Upper lobe of left lung (tissue), 6 donors: ENCODE data around the gene MRPL24. TPM values are rescaled to one million over a fixed set of nuclear protein-coding genes. Genes with fewer than 3 reads are reported as not detected.

Source experiments
- ATAC-seq, 2 donors: fragments of 200-7000 bp; cut with Tn5 transposase; one replicate each; pipeline ENCODE4 v1.9.1; 2022; ENCODE audit warnings: mild to moderate bottlenecking in 2 of 2, moderate library complexity in 2 of 2; ENCODE audit not compliant: low FRiP score in 2 of 2
- DNase-seq, 2 donors: peaks; one replicate each; pipeline ENCODE4 v3.0.0-alpha.2; 2019 to 2020
- H3K27ac ChIP-seq, 4 donors: fragments of 200-600 bp; sonication (generic); one replicate each; pipeline ENCODE4 v1.5.1; 2016 to 2019
- H3K27me3 ChIP-seq, 4 donors: fragments of 200-600 bp; sonication (generic); one replicate each; pipeline ENCODE4 v1.5.1; 2017 to 2019
- H3K36me3 ChIP-seq, 4 donors: fragments of 200-600 bp; sonication (generic); one replicate each; pipeline ENCODE4 v1.5.1; 2016 to 2019
- H3K4me1 ChIP-seq, 4 donors: fragments of 200-600 bp; sonication (generic); one replicate each; pipeline ENCODE4 v1.5.1; 2018 to 2019
- H3K4me3 ChIP-seq, 4 donors: fragments of 200-600 bp; sonication (generic); one replicate each; pipeline ENCODE4 v1.5.1; 2017 to 2019; ENCODE audit warnings: mild to moderate bottlenecking in 2 of 4, moderate library complexity in 1 of 4
- H3K9me3 ChIP-seq, 4 donors: fragments of 200-600 bp; sonication (generic); one replicate each; pipeline ENCODE4 v1.5.1; 2018 to 2019
- EP300 ChIP-seq, 4 donors: sonication (generic); formaldehyde crosslinking; IDR thresholded peaks; one replicate each; pipeline ENCODE4 v1.5.1; 2017; ENCODE audit warnings: antibody characterized with exemption in 4 of 4, control low read depth in 2 of 4
- POLR2A ChIP-seq, 4 donors: fragments of 450-650 bp; IDR thresholded peaks; one replicate each; pipeline ENCODE4 v1.5.1; 2016 to 2017; ENCODE audit warnings: antibody characterized with exemption in 4 of 4, mild to moderate bottlenecking in 2 of 4
- POLR2AphosphoS5 ChIP-seq, 2 donors: sonication (generic); formaldehyde crosslinking; IDR thresholded peaks; one replicate each; pipeline ENCODE4 v1.5.1; 2017; ENCODE audit warnings: antibody characterized with exemption in 2 of 2
- WGBS, 2 donors: methylation state at CpG; one replicate each; pipeline ENCODE4 v1.1.5; 2017 to 2018; 5-methylcytosine and 5-hydroxymethylcytosine counted together
- total RNA-seq, 6 donors: library from RNA; depleted of rRNA in 4 of 6; stranded (reverse); fragments of >200 nt in 4 of 6; gene quantifications; one replicate each; pipeline versions ENCODE4 v1.1.0 to v1.2.1, GENCODE V29; 2016 to 2021
- TF ChIP-seq, protein P1 (sequence below), 6 experiments: fragments of 450-650 bp in 4 of 6; fragments of 200-600 bp in 2 of 6; sonication (generic) in 2 of 6; IDR thresholded peaks; one replicate each; pipeline ENCODE4 v1.5.1; 2016 to 2019; ENCODE audit warnings: antibody characterized with exemption in 6 of 6
- donor health status: DM: no; HTN: no; CAD: no; lungs with moderate emphysema.
- donor health status: DM: no; HTN: yes; CAD: no; lungs with severe emphysema.

Gene MRPL24
- total RNA-seq, 6 donors from 2014 or later = 19.6 to 52.5 (median 40.8) TPM

DNA sequence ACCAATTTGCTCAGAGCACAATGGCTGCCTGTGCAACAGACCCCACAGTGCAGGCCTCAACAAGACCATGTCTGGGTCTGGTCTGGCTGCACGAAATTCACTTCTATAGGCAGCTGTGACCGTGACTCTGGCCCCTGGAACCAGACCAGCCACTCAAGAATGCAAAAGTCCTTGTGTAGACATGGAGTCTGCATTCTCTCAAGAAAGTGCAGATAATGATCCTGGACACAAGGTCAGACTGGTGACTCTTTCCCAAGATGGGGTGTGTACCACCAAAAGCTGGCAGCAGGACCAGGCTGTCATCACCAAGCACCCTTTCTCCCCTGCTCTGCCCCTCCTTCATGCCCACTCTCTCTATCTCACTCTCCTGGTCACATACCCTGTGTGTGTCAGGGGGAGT is 19.8 kb downstream of the MRPL24 start:
- DNase-seq = no peak
- H3K4me1 ChIP-seq = peaks cover 16 to 20% (median 18%) of the 10 kb centered on the region in 4 donors

DNA sequence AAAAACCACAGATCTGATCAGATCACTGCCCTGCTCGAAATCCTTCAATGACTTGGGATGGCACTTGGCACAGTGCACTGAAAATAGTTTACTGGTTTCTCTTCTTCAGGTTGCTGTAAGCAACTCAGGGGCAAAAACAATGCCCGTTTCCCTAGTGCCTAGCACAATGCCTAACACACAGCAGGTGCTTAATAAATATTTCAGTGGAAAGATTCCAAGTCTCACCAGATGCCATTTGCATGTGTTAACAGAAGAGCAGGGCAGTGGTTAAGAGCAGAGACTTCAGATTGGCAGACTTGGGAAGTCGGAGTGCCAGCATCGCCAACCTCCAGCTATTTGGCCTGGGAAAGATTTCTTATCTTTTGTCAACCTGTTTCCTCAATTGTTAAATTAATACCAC is 23.5 kb downstream of the MRPL24 start:
- H3K9me3 ChIP-seq = no peaks in the 10 kb centered on the region
- no peaks in the 10 kb centered on the region for H3K4me1 ChIP-seq
- H3K36me3 ChIP-seq = peaks cover 0 to 27% (median 14%) of the 10 kb centered on the region in 4 donors
- no peak for TF ChIP-seq POLR2A (IDR thresholded peaks at IDR 0.05)
- TF ChIP-seq, protein P1, sequence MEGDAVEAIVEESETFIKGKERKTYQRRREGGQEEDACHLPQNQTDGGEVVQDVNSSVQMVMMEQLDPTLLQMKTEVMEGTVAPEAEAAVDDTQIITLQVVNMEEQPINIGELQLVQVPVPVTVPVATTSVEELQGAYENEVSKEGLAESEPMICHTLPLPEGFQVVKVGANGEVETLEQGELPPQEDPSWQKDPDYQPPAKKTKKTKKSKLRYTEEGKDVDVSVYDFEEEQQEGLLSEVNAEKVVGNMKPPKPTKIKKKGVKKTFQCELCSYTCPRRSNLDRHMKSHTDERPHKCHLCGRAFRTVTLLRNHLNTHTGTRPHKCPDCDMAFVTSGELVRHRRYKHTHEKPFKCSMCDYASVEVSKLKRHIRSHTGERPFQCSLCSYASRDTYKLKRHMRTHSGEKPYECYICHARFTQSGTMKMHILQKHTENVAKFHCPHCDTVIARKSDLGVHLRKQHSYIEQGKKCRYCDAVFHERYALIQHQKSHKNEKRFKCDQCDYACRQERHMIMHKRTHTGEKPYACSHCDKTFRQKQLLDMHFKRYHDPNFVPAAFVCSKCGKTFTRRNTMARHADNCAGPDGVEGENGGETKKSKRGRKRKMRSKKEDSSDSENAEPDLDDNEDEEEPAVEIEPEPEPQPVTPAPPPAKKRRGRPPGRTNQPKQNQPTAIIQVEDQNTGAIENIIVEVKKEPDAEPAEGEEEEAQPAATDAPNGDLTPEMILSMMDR (IDR thresholded peaks at IDR 0.05) = no peak
- TF ChIP-seq EP300 (IDR thresholded peaks at IDR 0.05) = no peak
- TF ChIP-seq POLR2AphosphoS5 (IDR thresholded peaks at IDR 0.05) = no peak
- no peaks in the 10 kb centered on the region for H3K27me3 ChIP-seq
- ATAC-seq = no peak
- 81 to 82% methylated on average over 4 of the region's 4 CpGs for WGBS, 2 donors
- no peak for DNase-seq
- no peak overlapping the region for H3K27ac ChIP-seq
- no peak overlapping the region for H3K4me3 ChIP-seq

More for the DNA sequence above, 19.8 kb downstream of the MRPL24 start:
- WGBS, 2 donors = 70 to 73% methylated on average over 2 of the region's 2 CpGs
- no peak for TF ChIP-seq EP300 (IDR thresholded peaks at IDR 0.05)
- TF ChIP-seq, protein P1 (IDR thresholded peaks at IDR 0.05) = no peak
- TF ChIP-seq POLR2AphosphoS5 (IDR thresholded peaks at IDR 0.05) = no peak
- no peak for TF ChIP-seq POLR2A (IDR thresholded peaks at IDR 0.05)
- no peak for ATAC-seq
- Histone ChIP-seq H3K36me3 (peaks cover 15 to 56% (median 35%) of the 10 kb centered on the region in 4 donors), H3K4me3 (no peak overlapping the region), H3K27me3 (no peaks in the 10 kb centered on the region), H3K9me3 (no peaks in the 10 kb centered on the region), H3K27ac (no peak overlapping the region)

DNA sequence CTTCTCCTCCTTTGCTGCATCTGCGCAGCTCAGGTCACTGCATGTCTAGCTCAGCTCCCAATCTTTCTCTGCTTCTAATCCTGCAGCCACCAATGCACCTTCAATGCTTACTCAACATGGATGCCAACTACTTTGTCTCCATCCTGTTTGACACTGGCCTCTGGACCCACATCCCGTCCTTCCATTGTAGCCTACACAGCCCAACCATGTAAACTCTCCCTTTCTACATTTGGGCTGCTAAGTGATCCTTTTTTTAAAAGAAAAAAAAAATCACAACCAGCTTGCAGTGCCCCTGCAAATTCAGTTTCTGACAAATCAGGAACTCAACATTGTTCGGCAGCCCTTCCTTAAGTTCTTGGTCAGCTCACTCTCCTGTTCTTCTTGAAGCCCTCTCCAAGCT is 26.1 kb downstream of the MRPL24 start:
- ATAC-seq (no peak), DNase-seq (no peak)
- H3K27me3 ChIP-seq = no peaks in the 10 kb centered on the region
- H3K36me3 ChIP-seq = peaks cover 0 to 5% (median 0%) of the 10 kb centered on the region in 4 donors
- WGBS, 2 donors = 89% methylated on average over 3 of the region's 3 CpGs
- H3K27ac ChIP-seq = no peak overlapping the region
- no peak overlapping the region for H3K4me3 ChIP-seq
- no peaks in the 10 kb centered on the region for H3K4me1 ChIP-seq
- no peak for TF ChIP-seq EP300 (IDR thresholded peaks at IDR 0.05)
- no peak for TF ChIP-seq POLR2AphosphoS5 (IDR thresholded peaks at IDR 0.05)
- TF ChIP-seq, protein P1 (IDR thresholded peaks at IDR 0.05) = no peak
- no peak for TF ChIP-seq POLR2A (IDR thresholded peaks at IDR 0.05)
- H3K9me3 ChIP-seq = no peaks in the 10 kb centered on the region

DNA sequence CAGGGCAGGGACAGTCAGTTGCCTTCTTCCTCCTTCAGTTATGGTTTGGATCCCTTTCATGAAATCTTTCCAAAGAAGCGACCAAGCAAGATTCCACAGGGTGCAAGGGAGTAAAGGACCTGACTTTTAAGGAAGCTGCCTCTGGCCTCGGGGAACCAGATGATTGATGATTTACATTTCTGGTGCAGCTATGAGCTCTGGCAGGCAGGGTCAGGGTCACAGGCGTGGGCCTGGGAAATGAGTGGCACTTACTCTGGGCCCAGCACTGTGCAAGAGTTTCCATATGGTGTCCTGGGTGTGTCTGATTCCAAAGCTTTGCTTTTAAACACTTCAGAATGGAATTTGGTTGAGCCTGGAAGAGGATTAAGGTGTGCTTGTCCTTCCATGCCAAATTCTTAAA is 28.3 kb downstream of the MRPL24 start:
- Histone ChIP-seq H3K36me3 (peaks cover 0 to 5% (median 0%) of the 10 kb centered on the region in 4 donors), H3K4me1 (peaks cover 0 to 4% (median 0%) of the 10 kb centered on the region in 4 donors), H3K4me3 (no peak overlapping the region), H3K9me3 (no peaks in the 10 kb centered on the region), H3K27me3 (no peaks in the 10 kb centered on the region), H3K27ac (no peak overlapping the region)
- 49 to 52% methylated on average over 3 of the region's 3 CpGs for WGBS, 2 donors
- ATAC-seq = no peak
- TF ChIP-seq POLR2A (IDR thresholded peaks at IDR 0.05) = no peak
- TF ChIP-seq, protein P1 (IDR thresholded peaks at IDR 0.05) = no peak
- TF ChIP-seq EP300 (IDR thresholded peaks at IDR 0.05) = no peak
- TF ChIP-seq POLR2AphosphoS5 (IDR thresholded peaks at IDR 0.05) = no peak
- no peak for DNase-seq
